GM21737 (cell line): Measurements from ENCODE around the gene C3orf52.
A peak's percentile ranks its signal among the peaks of the same experiment; 100 is the strongest.

Experiments
- ATAC-seq: cut with Tn5 transposase; IDR thresholded peaks from one replicate; pipeline ENCODE4 v1.9.1; 2021; ENCODE audit warnings: mild to moderate bottlenecking, moderate library complexity; ENCODE audit not compliant: unreplicated experiment

C3orf52 gene

DNA sequence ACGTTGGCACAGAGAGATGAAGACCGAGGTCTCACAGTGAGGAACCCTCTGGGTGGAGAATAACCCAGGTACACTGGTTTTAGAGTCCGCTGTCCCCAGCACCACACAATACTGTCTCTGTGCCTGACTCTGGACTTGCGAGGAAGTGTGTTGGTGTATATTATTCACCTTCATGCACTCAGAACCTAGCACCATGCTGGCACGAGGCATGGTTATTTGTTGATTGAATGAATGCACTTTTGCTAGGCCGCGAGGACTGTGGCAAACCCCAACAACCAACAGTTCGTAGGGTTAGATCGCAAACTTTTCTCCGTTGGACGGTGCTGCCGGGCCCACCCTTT, 484 bp upstream of the C3orf52 start:
- ATAC-seq, result no peak

DNA sequence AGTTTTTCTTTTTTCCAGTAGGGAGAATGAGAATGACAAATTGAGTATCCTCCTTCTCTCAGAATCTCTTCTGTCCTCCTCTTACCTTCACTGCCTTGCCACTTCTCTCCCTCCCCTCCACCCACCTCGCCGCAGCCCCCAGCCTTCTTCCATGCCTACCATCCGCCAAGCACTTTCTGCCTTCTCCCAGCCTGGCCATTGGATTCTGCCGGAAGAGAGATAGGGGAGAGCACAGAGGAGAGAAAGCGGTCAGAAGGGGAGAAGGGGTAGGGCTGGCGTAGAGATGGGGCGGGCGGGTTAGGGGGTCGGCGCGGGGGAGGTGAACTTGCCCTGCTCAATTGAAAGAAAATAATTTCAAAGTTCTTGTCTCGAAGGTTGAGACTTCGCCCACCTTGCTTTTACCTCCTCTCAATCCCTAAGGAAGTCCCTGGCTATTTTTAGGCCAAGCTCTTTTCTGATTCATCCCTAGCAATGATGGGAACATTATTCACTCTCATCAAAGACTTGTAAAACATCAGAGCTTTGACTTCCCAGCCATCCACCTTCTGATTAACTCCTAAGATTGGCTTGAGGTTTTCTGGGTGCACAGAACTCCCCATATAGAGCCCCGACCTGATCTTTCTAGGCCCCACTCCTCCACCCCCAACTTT, 811 bp downstream of the C3orf52 start:
- ATAC-seq, result no peak

GRCh38 chr3:112087746-112088145, 1.6 kb downstream of the C3orf52 start:
- no peak for ATAC-seq

DNA sequence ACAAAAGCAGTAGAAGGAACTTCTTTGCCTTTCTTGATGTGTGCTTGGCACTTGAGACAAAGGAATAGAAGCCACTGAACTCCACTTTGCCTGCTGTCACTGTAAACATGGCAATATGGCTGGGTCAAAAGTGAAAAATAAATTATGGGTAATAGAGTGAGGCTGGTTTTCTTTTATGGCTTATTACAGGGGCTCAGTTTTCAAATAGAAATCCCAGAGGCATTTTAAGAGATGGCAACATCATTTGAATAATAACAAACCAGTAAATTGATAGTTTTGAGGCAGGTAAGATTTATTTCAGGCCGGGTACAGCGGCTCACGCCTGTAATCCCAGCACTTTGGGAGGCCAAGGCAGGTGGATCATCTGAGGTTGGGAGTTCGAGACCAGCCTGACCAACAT, 2.8 kb downstream of the C3orf52 start:
- no peak for ATAC-seq

DNA sequence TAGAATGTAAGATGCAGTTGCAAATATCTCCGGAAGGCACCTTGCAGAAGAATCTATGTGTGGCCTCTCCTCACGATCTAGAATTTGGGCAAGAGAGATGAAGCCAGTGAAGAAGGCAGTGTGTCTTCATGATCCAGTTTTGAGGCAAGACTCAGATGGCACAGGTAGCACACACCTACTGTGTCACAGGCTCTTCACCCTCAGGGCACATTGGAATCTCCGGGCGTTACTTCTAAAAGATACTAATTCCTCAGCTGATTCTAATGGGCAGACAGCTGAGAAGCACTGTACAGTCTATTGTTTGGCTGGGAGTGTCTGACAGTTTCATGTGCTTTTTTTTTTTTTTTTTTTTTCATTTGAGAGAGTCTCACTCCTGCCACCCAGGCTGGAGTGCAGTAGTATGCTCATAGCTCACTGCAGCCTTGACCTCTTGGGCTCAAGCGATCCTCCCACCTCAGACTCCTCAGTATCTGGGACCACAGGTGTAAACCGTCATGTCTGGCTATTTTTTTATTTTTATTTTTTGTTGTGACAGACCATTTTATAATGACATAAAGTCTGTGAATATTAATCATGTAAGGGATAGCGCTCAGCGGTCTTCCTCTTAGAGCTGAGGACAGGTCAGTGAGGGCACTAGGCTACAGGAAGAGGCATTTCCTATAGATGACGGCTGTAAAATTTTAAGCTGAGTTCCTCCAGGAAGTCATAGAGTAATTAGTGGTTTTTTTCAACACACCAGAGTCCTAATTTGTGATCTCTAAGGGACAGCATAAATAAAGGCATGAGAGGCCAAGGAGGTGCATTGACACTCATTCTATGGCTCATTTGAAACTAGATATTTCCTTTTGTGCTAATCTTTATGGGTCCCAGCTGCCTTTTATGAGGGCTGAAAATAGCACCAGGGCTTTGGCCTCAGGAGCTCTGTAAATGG, 4.0 kb downstream of the C3orf52 start:
- no peak for ATAC-seq

DNA sequence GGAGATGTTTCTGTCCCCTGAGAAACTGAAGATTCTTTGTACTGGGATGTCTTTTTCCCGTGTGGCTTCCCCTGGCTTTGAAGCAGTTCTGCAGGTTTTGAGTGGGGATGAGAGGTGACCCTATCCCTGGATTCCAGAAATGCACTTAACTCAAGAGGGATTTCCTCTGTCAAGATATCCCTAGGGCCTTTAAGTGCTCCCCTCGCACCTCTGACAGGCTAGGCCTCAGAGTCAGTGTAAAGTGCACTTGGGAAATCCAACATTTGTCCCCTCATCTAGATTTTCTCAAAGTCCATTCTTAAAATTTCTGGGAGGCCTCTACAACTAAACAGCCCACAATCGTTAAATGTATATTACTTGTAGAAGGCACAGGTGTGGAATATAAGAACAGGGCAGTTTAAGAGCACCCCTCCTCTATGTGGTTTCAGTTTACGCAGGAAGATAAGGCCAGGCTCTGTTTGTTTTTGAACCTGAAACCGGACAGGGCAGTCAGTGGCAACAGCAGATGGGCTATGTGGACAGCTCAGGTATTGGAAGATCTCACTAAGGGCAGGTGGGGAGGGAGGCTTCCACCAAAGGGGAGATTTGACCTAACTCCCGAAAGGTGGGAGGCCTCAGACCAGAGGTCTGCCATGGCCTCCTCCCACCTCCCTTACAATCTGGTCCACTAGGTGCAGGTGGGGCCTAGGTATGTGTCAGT, 4.8 kb downstream of the C3orf52 start:
- no peak for ATAC-seq

DNA sequence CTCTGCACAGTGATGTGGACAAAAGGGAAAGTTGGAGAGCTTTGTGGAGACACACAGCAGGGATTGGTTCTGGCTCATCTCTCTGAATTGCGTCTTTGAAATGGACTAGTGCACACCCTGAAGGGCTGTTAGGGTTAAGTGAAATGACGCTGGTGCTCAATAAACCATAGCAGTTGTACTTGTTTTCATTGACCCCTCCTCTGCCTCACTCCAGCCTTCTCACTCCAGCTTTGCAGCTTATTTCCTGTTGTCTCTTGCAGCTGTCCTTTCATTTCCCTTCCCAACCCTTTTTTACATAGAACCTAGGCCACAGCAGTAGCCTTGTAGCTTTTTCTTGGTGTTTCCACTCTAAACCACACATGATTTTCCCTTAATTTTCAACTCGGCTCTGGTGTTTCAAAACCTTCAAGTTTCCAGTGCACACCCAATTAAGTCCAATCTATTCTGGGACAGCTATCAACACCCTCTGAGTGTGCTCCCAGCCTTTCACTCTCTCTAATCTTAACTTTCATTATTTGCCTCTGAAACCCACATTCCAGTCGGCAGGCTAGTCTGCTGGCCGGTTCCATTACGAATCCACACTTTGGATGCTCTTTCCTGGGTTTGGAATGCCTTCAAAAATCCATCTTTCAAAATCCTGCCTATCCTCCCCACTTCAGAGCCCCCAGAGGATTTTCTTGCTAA, 6.4 kb downstream of the C3orf52 start:
- ATAC-seq, result peak; percentile 69

DNA sequence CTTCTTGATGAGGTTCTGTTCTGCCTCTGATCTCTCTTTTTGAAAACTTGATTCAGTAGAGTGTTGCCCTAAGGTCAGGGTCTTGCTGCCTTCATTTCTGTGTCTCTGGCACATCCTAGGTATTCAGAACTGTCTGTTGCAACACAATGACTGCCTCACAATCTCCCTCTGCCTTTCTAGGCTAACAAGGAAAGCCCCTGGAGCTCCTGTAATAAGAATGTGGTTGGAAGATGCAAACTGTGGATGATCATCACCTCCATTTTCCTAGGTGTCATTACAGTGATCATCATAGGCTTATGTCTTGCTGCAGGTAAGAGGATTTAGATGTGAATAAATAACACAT, 7.0 kb downstream of the C3orf52 start:
- no peak for ATAC-seq

- ATAC-seq, result no peak
Measured at GRCh38 chr3:112095731-112096130, 9.5 kb downstream of the C3orf52 start.

DNA sequence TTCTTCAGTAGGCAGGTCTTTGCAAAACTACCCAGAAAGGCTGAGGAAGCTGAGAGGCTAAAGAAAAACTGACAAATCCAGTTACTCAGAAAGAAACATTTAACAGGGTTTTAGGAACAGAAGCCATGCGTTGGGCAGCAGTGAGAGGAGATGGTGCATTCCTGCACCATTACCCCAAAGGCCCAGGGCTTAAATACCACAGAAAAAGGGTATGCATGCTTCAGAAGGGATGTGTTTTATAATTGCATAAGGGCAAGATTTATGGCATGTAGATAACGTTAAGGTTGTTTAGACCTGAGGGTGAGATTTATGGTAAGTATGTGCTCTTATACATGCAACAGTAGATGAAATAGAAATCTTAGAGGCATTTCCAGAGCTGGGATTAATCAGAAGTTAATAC, 10.0 kb downstream of the C3orf52 start:
- ATAC-seq, result no peak

DNA sequence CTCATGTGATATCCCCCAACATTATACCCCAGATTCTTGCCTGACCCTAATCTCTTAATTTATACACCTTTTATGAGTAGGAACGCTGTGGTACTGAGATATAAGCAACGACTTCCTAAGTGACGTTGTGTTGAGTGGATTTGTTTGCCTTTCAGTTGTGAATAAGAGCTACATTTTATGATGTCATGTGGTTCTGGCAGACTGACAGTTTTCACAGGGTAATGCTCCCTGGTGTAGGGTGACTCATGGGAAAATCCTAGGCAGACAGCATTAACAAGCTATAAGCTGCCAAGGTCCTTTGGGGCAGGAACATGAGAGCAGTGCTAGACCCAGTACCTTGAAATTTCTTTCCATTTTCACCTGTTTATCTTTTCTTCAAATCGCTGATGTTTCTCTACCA, 11.2 kb downstream of the C3orf52 start:
- ATAC-seq, result no peak

DNA sequence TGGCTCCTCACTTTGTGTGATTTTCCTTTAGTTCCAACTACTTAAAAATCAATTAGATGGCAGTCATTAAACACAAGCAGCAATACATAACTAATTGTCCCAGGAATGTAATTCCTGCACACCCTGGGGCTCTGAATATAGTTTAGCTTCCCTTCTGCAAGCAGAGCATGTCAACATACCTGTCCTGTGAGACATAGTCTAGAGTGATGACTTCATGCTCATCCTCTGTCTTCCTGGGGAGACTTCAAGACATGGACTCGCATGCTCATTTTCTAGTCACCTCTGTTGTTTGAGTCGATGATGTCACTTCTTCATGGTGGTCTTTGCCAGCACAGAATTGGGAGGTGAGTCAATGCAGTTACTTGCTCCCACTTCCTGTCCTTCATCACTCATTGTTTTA, 15.7 kb downstream of the C3orf52 start:
- no peak for ATAC-seq

- ATAC-seq, result no peak
Measured at GRCh38 chr3:112104774-112105173, 18.6 kb downstream of the C3orf52 start.

DNA sequence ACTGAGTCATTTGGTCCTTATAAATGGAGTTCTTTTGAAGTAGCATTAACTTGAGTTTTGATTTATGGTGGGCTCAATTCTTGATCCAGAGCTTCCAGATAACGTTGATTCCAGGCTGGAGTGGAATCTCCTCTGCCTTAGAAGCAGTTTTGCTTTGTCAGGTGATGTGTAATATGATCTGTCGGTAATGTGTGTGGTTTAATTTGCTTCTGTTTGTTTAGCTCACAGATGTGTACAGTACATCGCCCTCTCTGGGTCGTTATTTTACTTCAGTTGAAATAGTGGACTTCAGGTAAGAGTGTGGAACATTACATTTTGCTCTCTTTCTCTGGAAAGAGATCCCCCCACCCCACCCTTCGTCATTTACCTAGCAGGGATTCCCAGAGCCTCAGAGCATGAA, 23.1 kb downstream of the C3orf52 start:
- no peak for ATAC-seq

GRCh38 chr3:112111785-112112402, 25.7 kb downstream of the C3orf52 start:
- peak; percentile 55 for ATAC-seq

GRCh38 chr3:112114576-112115160, 28.5 kb downstream of the C3orf52 start:
- no peak for ATAC-seq

GRCh38 chr3:112115161-112115739, 29.1 kb downstream of the C3orf52 start:
- peak; percentile 34 for ATAC-seq

DNA sequence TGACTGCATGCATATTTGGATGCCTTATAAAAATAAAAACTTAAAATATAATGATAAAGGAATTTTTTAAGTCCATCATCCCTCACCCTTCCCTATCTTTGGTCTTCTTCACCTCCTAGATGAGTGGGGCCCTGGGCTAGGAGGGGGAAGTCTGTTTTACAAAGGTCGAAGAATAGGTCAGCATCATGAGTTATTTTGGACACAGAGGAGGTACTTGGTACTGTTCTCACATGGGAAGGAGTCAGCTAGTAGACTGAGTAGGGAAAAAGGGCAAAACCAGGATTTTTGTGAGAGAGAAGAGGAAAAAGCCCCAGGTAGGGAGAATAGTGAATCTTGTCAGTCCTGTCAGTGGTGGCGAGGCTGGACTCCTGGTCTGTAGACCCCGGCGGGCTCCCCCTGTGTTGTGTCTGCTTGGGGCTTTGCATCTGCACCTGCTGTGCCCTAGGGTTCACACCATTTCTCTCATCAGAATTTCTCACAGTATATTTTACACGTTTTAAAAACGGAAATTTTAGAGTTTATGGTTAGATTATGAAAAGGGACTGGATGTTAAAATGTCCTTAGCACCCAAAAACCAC, 29.7 kb downstream of the C3orf52 start:
- ATAC-seq, result no peak

- ATAC-seq, result no peak
Measured at GRCh38 chr3:112116748-112117186, 30.6 kb downstream of the C3orf52 start.

GRCh38 chr3:112117415-112117814, 31.2 kb downstream of the C3orf52 start:
- no peak for ATAC-seq
